ENCODE results near the gene CTDSPL. TPM values are rescaled to one million over a fixed set of nuclear protein-coding genes. Genes with fewer than 3 reads are reported as not detected.

The CTDSPL gene
- total and polyA plus RNA-seq, 10 of the 15 experiments (the other 5 are each of a cell fraction or from before 2014, with no cell fraction given), result 0.05 to 0.51 (median 0.18) TPM; not detected in 6

DNA sequence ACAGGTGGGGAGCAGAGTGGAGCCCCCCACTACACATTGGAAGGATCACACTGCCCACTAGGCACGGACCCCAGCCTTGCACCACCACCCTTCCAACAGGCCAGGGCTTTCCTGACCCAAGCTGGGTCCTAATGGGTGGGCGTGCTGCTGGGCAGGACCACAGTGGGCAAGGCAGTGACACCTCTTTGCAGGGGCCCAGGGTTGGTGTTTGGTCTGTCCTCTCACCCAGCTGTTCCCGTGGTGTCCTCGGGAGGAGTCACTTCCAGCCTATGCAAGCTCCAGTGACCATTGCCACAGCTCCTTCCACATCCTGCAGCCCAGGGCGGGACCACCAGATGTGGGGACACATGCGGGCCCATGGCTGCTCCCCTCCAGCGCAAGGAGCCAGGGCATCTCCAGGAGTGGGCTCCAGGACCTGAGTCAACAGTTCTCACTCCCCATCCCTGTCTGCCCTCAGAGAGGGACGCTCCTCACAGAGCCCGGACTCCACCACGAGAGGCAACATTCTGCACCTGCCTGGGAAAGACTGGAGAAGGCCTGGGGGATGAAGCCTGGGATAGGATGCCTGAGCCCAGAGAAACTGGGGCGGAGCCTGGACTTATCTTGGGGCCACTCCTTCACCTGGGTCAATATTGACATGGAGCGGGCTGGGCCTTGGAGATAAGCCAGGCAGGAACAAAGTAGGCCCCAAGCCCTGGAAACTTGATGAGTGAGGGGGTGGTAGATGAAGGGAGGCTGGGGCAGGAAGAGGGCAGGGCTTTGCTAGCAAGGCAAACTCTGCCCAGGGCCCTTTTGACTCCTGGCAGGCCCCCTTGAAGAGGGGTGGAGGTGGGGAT is 125.0 kb downstream of the CTDSPL start:
- H3K27me3 ChIP-seq (replicated peaks in 1 of 2; ENCODE audit: control insufficient read depth in 2 of 2, insufficient read depth in 2 of 2, low read length in 1 of 2), result no peaks in the 10 kb centered on the region; a peak in 1 of 4 replicates
- no peaks in the 10 kb centered on the region for H3K79me2 ChIP-seq (ENCODE audit: control insufficient read depth, insufficient read depth, low read length)
- BruUV-seq (replicated peaks), result no TSS peak
- TF ChIP-seq ZNF217 (IDR thresholded peaks at IDR 0.05) (no peak), NR2C1 (IDR thresholded peaks at IDR 0.05) (no peak), SMAD1 (IDR thresholded peaks at IDR 0.05; ENCODE audit: low read depth, partially characterized antibody) (no peak), TAF1 (IDR thresholded peaks at IDR 0.05; ENCODE audit: borderline replicate concordance, low read depth, low read length) (no peak), POLR2AphosphoS2 (IDR thresholded peaks at IDR 0.05; ENCODE audit: low read depth, low read length) (no peak), BACH1 (IDR thresholded peaks at IDR 0.05; ENCODE audit: borderline replicate concordance) (no peak), STAT3 (IDR thresholded peaks at IDR 0.05; ENCODE audit: low read depth, low read length) (no peak), FOS (IDR thresholded peaks at IDR 0.05; ENCODE audit: borderline replicate concordance, extremely low read depth, insufficient read length) (no peak)
- TF ChIP-seq, protein P1, sequence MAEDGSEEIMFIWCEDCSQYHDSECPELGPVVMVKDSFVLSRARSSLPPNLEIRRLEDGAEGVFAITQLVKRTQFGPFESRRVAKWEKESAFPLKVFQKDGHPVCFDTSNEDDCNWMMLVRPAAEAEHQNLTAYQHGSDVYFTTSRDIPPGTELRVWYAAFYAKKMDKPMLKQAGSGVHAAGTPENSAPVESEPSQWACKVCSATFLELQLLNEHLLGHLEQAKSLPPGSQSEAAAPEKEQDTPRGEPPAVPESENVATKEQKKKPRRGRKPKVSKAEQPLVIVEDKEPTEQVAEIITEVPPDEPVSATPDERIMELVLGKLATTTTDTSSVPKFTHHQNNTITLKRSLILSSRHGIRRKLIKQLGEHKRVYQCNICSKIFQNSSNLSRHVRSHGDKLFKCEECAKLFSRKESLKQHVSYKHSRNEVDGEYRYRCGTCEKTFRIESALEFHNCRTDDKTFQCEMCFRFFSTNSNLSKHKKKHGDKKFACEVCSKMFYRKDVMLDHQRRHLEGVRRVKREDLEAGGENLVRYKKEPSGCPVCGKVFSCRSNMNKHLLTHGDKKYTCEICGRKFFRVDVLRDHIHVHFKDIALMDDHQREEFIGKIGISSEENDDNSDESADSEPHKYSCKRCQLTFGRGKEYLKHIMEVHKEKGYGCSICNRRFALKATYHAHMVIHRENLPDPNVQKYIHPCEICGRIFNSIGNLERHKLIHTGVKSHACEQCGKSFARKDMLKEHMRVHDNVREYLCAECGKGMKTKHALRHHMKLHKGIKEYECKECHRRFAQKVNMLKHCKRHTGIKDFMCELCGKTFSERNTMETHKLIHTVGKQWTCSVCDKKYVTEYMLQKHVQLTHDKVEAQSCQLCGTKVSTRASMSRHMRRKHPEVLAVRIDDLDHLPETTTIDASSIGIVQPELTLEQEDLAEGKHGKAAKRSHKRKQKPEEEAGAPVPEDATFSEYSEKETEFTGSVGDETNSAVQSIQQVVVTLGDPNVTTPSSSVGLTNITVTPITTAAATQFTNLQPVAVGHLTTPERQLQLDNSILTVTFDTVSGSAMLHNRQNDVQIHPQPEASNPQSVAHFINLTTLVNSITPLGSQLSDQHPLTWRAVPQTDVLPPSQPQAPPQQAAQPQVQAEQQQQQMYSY (CRISPR knock-in tag; IDR thresholded peaks at IDR 0.05), result no peak
- no peak overlapping the region for H3K9ac ChIP-seq (ENCODE audit: control insufficient read depth, insufficient read depth, low read length)
- WGBS (ENCODE audit: insufficient coverage, insufficient replicate concordance, low lambda C conversion rate, missing lambda C conversion rate), result 36% methylated on average over 12 of the region's 12 CpGs
- no peaks in the 10 kb centered on the region for H3K9me3 ChIP-seq (replicated peaks; ENCODE audit: control insufficient read depth, insufficient read depth, low read length)
- ChIA-PET POLR2A (no interaction called here), CTCF (interaction anchor here (1.0 to 1.9 kb wide), 3 partner anchors 12 to 132 kb away, joined by 3 to 12 read pairs (median 3); no protein-coding TSS in a partner anchor), SMC1A (ENCODE audit: uncharacterized antibody, unreplicated experiment) (interaction anchor here (1.0 kb wide), 1 partner anchor 10 kb away, joined by 3 read pairs; no protein-coding TSS in a partner anchor), RAD21 (ENCODE audit: unreplicated experiment) (no interaction called here)
- H4K20me1 ChIP-seq (ENCODE audit: control insufficient read depth, insufficient read depth), result no peaks in the 10 kb centered on the region
- in situ Hi-C loops (cut with MboI), result no loop called here
- H3K4me3 ChIP-seq, result no peak overlapping the region
- H2AFZ ChIP-seq (ENCODE audit: control insufficient read depth, low read depth, low read length), result no peak overlapping the region
- ATAC-seq (no peak), FAIRE-seq (no peak), DNase-seq (ENCODE audit: low read depth, low spot score) (no peak)
- no peaks in the 10 kb centered on the region for H3K36me3 ChIP-seq (ENCODE audit: control insufficient read depth in 2 of 2, insufficient read depth in 2 of 2, low read length in 1 of 2)
- intact Hi-C loops (cut with micrococcal nuclease; ENCODE audit: unreplicated experiment), result no loop called here
- H3K4me1 ChIP-seq (ENCODE audit: control insufficient read depth, insufficient read depth, low read length), result no peaks in the 10 kb centered on the region
- H3K4me2 ChIP-seq (ENCODE audit: control insufficient read depth, insufficient read depth), result no peak overlapping the region
- no peak overlapping the region for H3K27ac ChIP-seq (ENCODE audit: control insufficient read depth, insufficient read depth)

Measured in GM12878 (cell line).